CD4-positive, alpha-beta T cell treated with Interleukin-6 at 100 ng/mL for 8 hours (primary cell): ENCODE data around the gene ADGRD2.

Experiments
- DNase-seq: peaks from one replicate; pipeline ENCODE4 v3.0.0-alpha.2; 2020; ENCODE audit warnings: mixed read lengths, low spot score

Gene ADGRD2

GRCh38 chr9:124498040-124498439, 47.8 kb downstream of the ADGRD2 start:
- DNase-seq: no peak

- no peak for DNase-seq
Measured at GRCh38 chr9:124498499-124499146, 48.4 kb downstream of the ADGRD2 start.

GRCh38 chr9:124499216-124499615, 49.0 kb downstream of the ADGRD2 start:
- no peak for DNase-seq

GRCh38 chr9:124500028-124500795, 50.0 kb downstream of the ADGRD2 start:
- DNase-seq: no peak

DNA sequence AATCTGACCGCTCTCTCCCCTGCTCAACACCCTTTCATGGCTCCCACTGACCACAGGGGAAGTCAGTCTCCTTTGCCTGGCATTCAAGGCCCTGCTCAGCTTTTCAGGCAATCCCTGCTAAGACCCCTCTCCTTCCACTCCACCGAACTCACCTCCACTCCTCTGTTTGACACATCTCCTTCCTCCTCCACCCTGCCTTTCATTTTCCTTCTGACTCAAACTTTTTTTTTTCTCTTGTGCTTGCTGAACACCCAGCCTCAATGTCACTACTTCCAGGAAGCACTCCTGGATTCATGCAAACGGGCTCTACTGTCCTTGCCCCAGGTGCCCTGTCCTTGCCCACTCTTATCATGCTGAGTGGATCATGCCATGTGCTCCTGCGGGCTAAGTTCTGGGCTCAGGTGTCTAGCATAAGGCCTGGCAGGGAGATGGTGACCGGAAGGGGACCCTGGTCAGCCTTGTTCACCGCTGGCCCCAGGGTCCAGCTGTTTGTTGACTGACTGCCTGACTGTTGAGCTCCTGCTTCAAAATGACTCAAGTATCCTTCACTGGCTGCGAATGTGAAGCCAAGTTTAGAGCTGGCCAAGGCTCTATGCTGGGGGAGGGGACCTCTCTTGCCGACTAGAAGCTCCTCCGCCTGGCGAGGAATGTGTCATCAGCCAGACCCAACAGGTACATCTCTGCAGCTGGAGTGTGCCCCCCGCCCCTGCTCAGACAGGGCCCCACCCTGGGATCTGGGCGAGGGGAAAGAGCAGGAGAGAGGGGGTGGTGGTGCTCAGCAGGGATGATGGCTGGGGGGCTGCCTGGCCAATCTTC, 50.8 kb downstream of the ADGRD2 start:
- no peak for DNase-seq

GRCh38 chr9:124501771-124502320, 51.6 kb downstream of the ADGRD2 start:
- no peak for DNase-seq

GRCh38 chr9:124502711-124503702, 52.8 kb downstream of the ADGRD2 start:
- no peak for DNase-seq

- DNase-seq: no peak
Measured at GRCh38 chr9:124503713-124504529, 53.7 kb downstream of the ADGRD2 start.

DNA sequence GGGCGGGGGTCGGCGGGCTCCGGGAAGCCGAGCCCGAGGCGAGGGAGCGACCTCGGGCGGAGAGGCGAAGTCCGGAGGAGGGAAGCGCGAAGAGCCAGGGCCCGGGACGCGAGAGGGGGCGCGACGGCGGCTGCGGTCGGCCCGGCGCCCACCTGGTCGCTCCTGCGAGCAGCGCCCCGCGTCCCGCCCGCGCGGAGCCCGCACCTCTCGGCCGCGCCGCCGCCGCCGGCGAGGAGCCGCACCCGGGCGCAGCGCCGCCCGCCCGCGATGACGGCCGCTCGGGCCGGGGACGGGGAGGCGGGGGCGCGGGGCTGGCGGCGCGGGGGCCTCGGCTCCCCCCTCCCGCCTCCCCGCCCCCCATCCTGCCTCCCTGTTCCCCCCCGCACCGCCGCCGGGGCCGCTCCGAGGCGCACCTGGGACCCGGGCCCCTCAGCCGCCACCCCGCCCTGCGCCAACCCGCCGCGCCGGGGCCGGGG, 54.3 kb downstream of the ADGRD2 start:
- no peak for DNase-seq

DNA sequence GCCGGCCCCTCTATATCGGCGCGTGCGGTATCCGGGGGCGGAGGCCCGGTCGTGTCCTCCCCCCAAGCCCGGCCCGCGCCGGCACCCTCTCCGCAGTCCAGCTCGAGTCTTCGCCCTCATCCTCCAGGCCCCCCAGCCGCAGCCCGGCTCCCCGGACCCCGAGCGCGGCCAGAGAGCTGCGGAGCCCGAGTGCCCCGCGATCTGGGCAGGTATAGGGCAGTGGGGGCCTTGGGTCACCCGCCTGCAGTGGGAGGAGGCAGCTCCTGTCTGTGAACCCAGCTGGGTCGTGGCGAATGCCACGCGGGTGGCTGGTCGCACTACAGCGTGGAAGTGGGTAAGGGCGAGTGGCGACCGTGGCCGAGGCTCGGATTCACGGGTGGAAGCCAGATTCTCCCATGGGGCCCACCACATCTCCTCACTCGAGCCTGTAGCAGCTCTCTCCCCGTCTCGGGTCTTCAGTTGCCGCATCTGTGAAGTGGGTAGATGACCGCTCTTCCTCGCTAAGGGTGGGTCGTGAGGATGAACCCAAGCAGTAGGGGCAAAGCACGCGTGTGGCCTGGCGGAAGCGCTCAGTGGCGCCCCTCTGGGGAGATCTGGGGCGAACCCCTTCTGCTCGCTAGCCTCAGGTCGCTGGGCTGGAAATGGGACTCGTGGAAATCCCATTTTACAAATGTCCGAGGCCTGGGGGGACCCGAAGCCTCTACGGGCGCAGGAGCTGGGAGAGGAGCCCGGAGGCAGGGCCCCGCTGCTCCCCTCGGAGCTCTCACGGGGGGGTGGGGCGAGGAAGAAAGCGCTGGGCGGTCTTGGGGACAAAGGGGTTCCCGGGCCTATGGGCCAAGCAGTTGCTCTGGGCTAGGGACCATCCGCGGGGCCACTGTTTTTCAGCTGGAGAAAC, 55.0 kb downstream of the ADGRD2 start:
- DNase-seq: no peak

DNA sequence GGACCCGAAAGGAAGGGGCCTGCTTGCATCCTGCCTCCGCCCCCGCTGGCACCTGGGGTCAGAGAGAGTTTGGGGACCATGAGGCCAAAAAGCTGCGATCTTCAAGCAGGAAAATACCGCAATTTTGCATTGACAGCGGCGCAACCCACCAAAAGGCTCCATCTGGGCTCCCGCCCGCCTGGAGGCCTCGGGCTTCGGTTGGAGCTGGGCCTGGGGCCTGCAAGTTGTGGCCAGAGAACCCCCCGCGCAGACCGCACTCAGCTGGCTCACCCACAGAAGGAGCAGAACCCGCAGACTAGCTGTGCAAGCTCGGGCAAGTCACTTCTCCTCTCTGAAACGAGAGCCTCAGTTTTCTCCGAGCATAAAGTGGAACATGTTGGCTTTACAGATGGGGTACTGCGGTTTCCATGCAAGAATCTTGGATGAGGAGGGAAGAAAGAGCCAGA, 55.7 kb downstream of the ADGRD2 start:
- no peak for DNase-seq

GRCh38 chr9:124506433-124506832, 56.2 kb downstream of the ADGRD2 start:
- no peak for DNase-seq

GRCh38 chr9:124506931-124507879, 57.0 kb downstream of the ADGRD2 start, which contains the start of gene NR5A1:
Gene NR5A1, minus strand, starts transcription at chr9:124507399. Its CDS starts 4,004 bp downstream, at chr9:124503395.
- no peak for DNase-seq

DNA sequence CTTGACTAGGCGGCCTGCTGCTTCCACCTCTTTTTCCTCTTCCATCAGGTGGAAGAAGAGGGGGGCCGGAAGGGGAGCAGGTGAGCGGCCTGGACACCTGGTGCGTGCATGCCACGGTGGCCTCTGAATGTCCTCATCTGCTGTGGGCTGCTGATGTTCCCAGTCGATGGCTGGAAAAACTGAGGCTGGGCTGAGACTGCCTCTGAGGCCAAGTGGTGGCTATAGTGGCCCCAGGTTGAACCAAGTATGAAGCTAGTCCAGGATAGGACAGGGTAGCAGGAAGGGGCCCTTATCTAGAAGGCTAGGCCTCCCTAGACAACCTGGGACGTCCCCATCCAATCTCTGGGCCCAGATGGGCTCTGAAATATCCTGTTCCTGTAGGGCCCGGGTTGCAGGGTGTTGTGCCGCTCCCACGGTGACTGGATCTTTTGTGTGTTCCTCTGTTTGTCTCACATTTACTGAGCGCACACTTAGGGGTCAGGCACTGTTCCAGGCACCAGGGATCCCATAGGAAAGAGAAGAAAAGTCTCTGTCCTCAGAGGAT, 57.7 kb downstream of the ADGRD2 start:
- DNase-seq: no peak

DNA sequence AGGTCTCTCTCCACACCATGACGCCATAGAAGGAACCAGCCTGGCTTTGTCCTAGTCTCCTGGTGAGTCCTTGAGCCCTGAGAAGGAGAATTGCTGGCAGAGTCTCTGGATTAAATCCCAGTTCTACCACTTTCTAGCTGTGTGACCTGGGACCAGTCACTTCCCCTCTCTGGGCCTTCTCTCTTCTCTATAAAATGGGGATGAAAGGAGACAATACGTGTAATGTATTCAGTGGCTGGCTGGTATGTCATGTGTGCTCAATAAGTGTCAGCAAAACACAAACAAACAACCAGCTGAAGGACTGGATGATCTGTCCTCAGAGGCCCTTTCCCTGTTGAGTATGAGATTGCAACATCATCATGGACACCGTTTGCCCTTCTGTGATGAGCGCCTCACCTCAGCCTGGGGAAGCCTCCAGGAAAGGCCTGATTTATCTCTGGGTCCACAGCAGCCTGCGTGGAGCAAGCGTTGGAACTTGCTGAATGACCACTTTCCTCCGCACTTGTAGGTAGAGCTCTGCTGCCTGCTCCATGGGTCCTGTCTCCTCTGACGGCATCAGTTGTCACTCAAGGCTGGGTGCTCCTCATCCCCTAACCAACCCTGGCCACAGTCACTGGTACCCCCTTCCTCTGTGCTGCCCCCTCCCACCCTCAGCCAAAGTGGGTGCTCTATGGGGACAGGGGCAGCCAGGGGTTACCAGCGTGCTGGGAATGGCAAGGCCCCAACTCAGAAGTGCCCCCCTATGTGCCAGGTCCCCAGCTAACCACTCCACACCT, 60.6 kb downstream of the ADGRD2 start:
- DNase-seq: no peak

GRCh38 chr9:124511426-124511840, 61.2 kb downstream of the ADGRD2 start:
- no peak for DNase-seq
